GM12872 (cell line): ENCODE results near the gene EXOSC2.

ENCODE experiments used
- CTCF ChIP-seq: IDR thresholded peaks from 3 replicates; pipeline ENCODE4 v1.5.1; 2011; ENCODE audit warnings: low read depth, mild to moderate bottlenecking, low read length, moderate library complexity; ENCODE audit not compliant: insufficient read depth

EXOSC2 gene

DNA sequence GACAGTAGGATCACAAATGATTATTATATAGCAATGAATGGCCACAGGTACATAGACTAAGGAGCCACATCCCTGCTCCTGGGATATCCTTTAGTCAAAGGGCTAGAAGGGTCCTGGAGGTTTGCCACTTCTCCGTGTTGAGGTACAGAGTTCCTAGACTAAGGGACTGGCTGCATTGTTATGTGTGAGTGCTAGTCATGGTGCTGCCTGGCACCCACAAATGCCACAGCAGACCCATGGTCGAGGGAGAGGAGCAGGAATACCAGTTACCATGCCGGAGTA lies 47.4 kb downstream of the EXOSC2 start:
- TF ChIP-seq CTCF = no peak

DNA sequence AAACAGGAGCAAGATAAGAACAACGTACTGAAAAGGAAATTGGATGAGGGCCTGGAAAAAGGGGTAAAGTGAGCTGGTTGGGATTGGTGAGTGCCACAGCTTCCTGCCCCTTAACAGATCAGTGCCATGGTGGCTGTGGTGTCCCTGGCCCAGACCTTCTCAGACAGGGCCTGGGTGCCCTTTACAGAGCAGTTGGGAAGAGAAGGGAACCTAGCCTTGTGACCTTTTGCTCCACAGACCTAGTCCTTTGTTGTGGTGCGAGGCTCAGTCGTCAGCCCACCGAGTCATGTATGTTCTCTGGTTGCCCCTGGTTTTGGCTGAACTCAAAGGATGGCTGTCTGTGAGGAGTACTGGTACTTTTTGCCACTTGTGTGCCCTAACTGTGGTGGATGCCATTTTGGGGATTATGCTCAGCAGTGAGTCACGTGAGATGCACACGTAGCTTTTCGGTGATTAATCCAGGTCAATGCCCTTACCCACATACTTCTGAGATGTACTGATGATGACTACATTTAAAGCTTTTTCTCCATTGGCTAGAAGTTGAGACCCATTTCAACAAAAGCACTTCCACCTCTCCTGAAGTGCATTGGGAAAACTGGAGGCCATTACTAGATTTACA lies 48.4 kb downstream of the EXOSC2 start:
- no peak for TF ChIP-seq CTCF

DNA sequence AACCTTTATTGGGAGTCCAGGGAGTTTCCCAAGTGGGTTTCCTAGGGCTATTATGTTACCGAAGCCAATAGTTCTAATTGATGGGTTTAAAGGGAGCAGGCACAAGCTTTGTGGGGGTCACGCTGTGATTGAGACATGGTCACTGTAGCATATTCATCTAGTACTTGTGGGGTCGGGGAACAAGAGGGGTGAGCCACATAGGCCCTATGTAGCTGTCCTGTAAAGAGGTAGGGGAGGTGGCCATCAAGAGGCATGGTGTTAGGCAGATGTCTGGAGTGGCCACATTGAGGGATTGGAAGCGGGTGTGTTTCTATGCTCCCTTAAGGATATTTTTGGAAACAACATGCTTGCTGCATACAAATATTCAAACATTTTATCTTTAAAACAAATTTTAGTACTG lies 50.1 kb downstream of the EXOSC2 start:
- no peak for TF ChIP-seq CTCF

GRCh38 chr9:130745210-130745800 lies 51.7 kb downstream of the EXOSC2 start:
- TF ChIP-seq CTCF = no peak

- TF ChIP-seq CTCF = no peak
Observed at GRCh38 chr9:130745829-130746228, 52.2 kb downstream of the EXOSC2 start.

- TF ChIP-seq CTCF = no peak
Observed at GRCh38 chr9:130746434-130747212, 53.0 kb downstream of the EXOSC2 start.

- TF ChIP-seq CTCF = no peak
Observed at GRCh38 chr9:130751631-130752355, 58.2 kb downstream of the EXOSC2 start.
